AG08395 (cell line): ENCODE data around the gene PIP5K1B.

Experiments used
- DNase-seq: peaks from one replicate; pipeline ENCODE4 v3.0.0; 2012; ENCODE audit warnings: mixed read lengths, low spot score

Gene PIP5K1B

GRCh38 chr9:68739621-68740174, 34.7 kb downstream of the PIP5K1B start:
- DNase-seq = no peak

- no peak for DNase-seq
These were observed 35.5 kb downstream of the PIP5K1B start for GRCh38 chr9:68740561-68740960.

- no peak for DNase-seq
These were observed 36.2 kb downstream of the PIP5K1B start for GRCh38 chr9:68741234-68741633.

- no peak for DNase-seq
These were observed 36.8 kb downstream of the PIP5K1B start for GRCh38 chr9:68741704-68742332.

GRCh38 chr9:68742333-68742730, 37.3 kb downstream of the PIP5K1B start:
- DNase-seq = no peak

- DNase-seq = no peak
These were observed 39.4 kb downstream of the PIP5K1B start for GRCh38 chr9:68744426-68744825.

- DNase-seq = no peak
These were observed 41.5 kb downstream of the PIP5K1B start for GRCh38 chr9:68746525-68746924.

GRCh38 chr9:68747043-68747533, 42.0 kb downstream of the PIP5K1B start:
- no peak for DNase-seq

- DNase-seq = no peak
These were observed 44.1 kb downstream of the PIP5K1B start for GRCh38 chr9:68749135-68749534.

GRCh38 chr9:68749579-68750159, 44.6 kb downstream of the PIP5K1B start:
- no peak for DNase-seq

- DNase-seq = no peak
These were observed 45.2 kb downstream of the PIP5K1B start for GRCh38 chr9:68750255-68750654.

GRCh38 chr9:68750786-68751185, 45.7 kb downstream of the PIP5K1B start:
- DNase-seq = no peak

- peak; percentile 6 for DNase-seq
These were observed 46.5 kb downstream of the PIP5K1B start for GRCh38 chr9:68751556-68751955.

- DNase-seq = no peak
These were observed 50.0 kb downstream of the PIP5K1B start for GRCh38 chr9:68755051-68755450.

GRCh38 chr9:68755752-68756151, 50.7 kb downstream of the PIP5K1B start:
- no peak for DNase-seq

GRCh38 chr9:68759981-68760673, 55.1 kb downstream of the PIP5K1B start:
- no peak for DNase-seq

GRCh38 chr9:68760674-68761333, 55.8 kb downstream of the PIP5K1B start:
- no peak for DNase-seq

GRCh38 chr9:68762570-68762969, 57.5 kb downstream of the PIP5K1B start:
- DNase-seq = no peak

- DNase-seq = no peak
These were observed 58.1 kb downstream of the PIP5K1B start for GRCh38 chr9:68763104-68763503.

- no peak for DNase-seq
These were observed 63.6 kb downstream of the PIP5K1B start for GRCh38 chr9:68768619-68769018.

GRCh38 chr9:68769852-68770251, 64.8 kb downstream of the PIP5K1B start:
- no peak for DNase-seq

- no peak for DNase-seq
These were observed 66.3 kb downstream of the PIP5K1B start for GRCh38 chr9:68771376-68771775.
